OCI-M1 (cell line): ENCODE data around the gene RASSF5.

Source experiments
- DNase-seq: peaks from one replicate; lab custom pipeline; 2025; lab: John Stamatoyannopoulos, UW

Gene RASSF5

DNA sequence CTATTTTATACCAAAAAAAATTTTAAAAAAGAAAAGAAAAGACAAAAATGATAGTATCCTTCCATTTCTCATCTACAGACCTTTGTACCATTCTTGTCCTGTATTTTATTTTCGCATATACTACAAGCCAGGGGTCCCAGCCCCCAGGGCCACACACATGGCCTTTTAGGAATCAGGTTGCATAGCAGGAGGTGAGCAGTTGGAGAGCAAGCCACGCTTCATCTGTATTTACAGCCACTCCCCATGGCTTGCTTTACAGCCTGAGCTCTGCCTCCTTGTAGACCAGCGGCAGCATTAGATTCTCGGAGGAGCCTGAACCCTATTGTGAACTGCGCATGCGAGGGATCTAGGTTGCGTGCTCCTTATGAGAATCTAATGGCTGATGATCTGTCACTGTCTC, 39.8 kb downstream of the RASSF5 start:
- no peak for DNase-seq

DNA sequence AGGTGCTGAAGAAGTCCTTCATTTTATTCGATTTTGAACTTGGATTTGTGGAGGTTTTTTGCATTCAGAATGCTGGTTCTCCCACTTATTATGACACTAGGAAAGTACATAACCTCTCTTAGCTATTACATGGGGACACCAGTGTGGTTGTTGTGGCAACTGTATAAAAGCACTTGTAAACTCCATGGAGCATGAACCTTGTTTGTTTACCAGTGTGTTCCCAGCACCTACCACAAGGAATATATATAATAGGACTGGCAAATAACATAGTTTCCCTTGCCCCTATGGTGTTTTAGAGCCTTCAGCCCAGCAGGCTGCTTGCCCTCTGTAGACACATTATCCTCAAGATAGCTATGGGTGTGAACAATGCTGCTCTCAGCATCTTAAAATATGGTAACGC, 43.1 kb downstream of the RASSF5 start:
- DNase-seq, result no peak

DNA sequence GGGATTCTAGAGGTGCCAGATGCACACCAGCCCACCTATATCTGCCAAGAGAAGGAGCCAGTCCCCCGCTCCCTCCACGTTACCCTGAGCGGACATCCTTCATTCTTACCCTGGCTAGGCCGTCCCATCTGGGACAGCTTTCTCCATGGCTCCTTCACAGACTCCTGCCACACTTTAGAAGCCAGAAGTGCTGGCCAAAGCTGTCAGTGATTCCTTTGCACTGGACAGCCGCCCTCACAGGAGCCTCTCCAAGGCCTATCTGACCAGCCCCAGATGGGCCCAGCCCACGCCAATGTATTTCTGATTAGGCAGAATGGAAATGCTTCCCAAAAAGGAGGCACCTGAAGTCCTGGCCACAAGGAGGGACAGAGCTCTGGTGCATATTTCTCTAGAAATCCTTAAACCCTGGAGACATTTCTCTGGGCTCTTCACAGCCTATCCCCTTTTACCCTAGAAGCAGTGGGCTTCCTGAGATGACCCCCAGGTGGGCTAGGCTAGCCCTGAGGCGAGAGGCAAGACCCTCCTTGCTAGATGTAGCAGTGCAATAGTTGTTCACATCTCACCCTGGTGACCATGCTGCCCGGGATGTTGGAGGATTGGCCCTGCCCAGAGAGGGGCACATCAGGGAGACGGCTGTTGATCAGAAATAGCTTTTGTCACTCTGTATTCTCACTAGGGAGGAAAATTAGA, 44.1 kb downstream of the RASSF5 start:
- peak; percentile 37 for DNase-seq

DNA sequence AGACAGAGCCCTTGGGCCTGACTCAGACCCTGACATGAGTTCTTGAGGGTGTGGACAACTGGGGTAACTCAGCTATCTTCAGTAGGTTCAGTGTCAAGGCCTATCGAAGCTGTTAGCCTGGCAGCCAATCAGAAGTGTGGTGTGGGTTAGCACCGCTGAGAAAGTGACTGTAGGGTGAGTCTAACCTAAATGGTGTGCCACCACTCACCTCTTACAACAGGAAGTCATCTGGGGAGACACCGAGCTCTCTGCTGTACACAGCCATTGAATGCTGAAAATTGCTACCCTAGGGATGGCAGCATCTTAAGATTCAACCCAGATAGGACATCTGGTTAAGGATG, 44.6 kb downstream of the RASSF5 start:
- no peak for DNase-seq

DNA sequence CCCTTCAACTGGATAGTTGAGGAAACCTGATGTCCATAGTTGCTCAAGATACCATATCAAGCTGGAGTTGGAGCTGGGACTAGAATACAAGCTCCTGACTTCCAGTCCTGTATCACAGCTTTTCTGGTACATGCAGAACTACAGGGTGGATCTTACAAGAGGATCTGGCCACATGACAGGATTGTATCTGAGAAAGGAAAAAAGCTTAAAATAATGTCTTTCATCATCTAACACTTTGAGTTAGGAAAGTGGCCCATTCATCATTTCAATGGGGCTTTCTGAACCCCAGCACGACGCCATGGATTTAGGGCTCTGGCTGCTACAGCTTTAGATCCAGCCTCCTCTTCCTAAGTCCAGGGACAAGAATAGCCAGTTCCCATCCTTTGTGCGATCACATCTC, 46.9 kb downstream of the RASSF5 start:
- DNase-seq, result peak; percentile 53

DNA sequence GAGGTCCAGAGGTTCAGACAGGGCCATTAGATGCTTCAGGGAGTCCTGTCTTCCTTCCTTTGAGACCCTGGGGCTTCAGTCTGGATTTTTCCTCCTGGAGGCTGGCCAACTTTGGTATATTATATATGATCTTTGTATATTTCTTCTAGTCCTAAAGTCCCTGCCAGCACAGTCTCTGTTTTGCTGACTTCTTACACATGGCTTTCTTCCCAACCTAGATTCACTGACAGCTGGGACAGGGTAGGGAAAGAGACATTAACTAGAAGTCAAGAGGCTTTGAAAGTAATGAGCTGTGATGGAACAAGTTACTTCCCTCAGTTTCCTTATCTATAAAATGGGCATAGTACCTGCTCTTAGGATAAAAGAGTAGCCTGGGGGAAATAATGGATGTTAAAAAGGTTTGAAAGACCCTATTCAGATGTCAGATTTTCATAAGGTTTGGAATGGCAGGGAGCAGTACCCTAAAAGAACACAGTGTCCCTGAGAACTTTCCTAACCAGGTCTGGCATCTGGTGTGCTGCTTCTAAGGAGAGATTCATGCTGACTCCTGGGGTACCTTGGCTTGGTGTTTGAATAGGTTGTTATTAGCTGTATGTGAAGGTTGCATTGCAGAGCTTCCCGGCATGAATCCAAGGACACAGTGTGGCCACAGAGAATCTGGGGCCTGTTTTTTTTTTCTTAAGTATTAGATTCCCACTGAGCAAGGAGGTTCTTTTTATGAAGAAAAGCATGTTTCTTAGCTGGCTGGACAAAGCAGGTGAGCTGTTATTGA, 47.6 kb downstream of the RASSF5 start:
- DNase-seq, result no peak

DNA sequence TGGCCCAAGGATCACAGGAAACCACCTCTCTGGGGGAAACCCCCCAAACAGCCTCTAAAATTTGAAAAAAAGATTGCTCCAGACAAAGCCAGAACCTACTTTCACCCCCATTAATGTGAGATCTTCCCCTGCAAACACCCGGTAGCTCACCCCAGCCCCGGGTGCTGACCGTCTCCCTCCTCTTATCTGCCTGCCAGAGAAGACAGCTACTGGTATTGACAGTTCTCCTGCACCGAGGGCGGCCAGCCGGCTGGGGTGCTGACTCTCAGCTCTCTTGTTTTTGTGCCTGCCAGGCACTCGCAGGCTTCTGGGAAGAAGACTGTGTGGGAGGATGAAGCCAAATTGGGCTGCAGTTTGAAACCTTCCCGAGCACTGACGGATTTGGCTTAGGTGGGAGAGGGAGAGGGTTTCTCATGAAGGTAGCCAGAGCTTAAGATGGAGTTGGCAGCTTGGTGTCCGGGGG, 48.2 kb downstream of the RASSF5 start:
- DNase-seq, result peak; percentile 86

DNA sequence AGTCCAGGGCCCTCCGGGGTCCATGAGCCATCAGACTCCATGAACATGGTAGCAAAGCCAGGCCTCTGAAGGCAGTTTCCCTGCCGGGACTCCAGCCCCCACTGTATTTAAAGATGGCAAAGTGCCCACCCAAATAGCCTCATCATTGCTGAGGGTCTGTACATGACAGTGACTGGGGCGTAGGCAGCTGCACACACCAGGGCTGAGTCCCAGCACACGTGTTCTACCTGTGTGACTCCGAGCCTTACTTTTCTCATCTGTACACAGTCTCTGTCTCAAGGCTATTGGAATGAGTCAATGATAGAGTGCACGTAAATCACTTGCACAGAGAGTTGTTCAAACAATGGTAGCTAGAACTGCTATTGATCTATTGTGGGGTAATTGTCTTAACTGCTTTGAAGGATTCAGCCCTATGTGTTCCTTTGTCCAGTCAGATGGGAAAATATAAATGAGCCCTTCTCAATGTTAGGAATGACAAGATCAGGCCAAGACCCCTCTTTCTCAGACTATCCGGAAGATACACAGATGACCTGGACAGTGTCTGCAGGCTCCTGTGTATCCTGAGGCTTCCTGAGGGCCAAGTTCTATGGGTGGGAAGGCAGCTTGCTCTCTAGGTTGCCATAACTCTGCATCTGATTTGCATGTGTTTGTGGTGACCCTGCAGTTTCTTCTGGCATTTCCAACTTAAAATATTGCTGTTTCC, 48.9 kb downstream of the RASSF5 start:
- no peak for DNase-seq

DNA sequence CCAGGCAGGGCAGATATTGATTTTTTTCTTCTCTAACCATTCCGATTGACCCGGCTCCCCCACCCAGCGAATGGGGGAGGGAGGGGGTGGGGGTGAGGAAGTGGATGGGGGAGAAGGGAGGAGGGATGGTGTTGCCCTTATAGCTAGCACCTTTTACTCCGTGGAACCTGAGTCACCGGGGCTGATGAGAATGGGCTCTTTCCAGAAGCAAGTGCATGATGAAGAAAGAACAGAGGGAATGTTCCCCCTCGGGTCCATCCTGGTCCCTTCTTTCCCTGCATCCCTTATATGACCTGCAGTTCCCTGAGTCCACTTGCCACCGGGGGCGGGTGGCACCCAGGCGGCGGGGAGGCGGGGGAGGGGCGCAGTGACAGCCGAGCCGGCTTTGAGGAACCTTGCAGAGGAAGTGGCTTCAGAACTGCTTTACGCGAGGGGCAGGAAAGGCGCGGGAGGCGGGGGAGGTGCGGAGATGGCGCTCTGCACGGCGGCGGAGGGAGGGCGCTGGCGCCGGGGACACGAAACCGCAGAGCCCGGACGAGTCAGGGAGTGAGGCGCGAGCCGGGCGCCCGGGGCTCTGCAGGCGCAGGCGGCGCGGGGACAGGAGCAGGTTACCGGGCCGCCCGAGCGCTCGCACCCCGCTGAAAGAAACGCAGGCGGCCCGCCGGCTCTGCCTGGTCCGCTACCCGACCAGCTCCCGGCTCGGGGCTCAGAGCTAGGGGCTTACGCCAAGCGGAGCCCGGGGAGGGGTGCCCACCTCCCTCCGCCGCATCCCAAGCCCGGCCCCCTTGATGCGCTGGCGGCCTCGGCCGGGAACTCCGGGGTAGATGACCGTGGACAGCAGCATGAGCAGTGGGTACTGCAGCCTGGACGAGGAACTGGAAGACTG, 49.7 kb downstream of the RASSF5 start:
- DNase-seq, result peak; percentile 96

DNA sequence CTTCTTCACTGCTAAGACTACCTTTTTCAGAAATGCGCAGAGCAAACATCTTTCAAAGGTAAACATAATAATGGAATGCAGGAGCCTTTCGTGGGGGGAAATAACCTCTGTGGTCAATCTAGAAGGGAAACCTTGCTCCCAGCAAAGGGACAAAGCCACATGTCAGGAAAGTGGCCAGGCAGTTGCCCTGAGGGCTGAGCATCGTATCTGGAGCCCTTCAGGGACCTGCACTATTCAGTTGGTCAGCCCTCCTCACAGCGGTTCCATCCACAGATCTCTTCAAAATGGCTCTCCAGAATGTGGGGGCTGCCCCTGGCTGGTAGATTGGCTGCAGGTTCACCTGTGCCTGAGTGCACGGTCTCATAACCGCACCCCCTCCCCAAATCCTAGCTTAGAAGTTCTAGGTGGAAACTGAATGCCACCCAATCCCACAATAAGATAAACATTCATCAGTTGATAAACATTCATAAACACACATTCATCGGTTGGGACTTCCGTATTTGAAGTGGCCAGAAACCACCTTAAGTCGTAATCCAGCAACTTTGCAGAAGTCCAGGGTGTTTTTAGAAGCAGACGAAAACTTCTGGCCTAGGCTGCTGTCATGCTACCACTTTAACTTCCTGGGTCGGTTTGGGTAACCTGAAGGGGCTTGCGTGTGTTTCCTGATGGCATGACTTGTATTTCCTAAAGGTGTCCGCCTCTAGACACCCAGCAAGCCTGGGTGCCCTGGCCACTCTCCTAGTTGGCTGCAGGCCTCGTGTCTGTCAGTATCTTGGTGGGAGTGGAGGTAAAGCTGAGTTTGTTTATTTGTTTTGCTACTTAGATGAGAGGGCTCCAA, 50.5 kb downstream of the RASSF5 start:
- peak; percentile 78 for DNase-seq

DNA sequence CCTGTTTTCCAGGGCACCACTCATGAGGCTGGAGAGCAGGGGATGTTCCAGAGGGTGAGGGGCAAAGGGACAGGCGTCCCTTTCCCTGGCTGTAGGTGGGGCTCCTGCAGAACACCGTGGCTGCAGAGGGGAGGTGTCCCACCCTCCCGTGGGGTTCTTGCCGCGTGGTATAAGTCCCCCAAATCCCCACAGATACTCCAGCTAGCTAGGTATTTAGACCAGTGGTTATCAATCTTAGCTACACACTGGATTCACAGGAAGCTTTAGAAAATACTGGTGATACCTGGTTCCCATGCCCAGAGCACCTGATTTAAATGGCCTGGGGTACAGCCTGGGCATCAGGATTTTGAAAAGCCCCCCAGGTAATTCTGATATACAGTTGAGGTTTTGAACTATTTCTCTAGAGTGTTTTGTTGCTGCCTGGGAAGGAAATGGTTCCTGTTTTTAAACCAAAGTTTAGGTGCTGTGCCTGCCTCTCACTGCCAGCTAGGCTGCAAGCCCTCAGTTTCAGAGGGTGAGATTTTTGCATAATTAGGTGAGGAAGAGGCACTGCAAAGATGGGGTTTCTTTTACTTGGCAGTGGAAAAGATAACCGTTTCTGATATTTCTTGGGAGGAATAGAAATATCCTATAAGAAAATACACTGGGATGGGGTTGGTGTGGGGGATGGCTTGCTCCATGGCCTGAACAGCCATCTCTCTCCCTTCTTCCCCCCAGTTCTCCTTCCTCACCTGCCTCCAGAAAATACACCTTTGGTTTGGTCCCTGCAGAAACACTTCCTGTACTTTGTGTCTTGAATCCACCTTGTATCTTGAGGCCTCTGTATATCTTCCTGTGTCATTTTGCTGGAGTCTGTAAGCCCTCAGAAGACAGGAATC, 51.7 kb downstream of the RASSF5 start:
- DNase-seq, result peak; percentile 52

DNA sequence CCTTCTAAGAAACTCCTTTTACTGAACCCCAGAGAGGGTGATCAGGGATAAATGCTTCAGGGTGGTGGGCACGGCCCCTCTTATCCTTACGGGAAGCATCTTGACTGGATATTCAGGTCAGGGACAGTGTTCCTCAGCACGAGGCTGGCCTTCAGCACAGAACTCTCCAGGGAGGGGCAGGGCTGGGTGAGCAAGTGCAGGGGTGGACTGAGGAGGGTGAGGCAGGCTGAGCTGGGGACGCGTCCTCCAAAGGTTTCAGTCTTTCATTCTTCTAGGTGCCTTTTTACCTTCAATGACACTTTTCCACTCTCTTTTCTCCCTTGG, 52.3 kb downstream of the RASSF5 start:
- no peak for DNase-seq

DNA sequence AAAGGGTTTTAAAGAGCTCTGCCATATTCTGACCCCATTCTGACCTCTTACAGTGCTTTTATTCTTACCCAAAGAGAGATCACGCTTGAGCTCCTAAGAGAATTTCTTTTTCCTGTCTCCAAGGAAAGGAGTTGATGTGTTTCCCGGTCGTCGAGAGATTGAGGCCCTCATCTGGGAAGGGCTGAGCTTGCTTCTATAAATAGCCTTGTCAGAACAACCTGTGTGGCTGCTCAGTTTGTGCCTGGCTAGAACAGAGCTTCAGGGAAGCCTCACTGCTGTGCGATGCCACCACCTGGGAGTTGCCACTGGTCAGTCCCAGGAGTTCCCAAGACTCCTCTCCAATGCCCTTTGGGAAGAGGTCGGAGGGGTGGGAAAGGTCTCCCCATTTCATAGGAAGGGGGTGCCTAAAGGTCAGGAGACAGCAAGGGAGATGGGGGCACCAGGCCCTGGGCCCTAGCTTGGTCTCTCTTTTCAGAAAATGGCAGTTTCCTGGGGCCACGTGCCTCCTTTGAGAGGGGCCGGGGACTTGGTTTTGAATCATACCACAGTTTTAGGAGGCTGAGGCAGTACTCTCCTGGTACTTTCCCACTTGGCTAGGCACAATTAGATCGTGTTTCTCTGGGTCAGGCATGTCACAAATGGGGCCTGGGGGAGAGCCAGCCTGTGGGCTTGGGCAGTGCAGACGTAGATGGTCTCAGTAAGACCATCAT, 52.8 kb downstream of the RASSF5 start:
- DNase-seq, result no peak

DNA sequence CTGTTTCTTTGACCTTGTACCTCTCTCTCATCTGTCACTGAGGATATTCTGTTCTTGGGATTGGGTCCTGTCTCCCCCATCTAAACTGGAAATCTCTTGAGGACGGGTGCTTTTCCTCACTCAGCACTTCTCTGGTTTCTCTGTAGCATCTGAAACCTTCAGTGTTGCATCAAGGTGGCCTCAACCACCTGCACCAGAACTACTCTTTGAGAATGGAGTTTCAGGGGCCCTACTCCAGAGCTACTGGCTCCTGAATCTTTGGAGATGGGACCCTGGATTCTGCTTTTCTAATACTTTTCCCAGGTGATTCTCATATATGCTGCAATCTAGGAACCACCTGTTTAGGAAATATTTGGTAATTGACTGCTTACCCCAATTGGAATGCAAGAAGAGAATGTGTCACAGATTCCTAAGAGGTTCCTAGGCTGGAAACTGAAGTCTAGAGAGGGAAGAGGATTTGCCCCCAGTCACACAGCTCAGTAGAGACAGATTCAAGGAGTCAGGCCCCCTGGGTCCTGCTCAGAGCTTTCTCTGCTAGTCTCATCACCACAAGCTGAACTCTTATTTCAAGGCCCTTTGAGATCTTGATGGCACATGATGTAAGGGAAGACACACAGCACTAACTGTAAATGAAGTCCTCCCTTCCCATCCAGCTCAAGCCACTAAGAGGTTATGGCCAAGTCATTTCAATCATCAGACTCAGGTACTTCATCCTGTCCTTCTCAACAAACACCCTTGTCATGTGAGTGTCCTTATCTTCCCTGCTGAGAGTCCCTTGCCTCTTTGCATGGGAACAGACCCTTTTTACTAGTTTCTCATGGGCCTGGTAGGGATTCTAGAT, 56.3 kb downstream of the RASSF5 start:
- no peak for DNase-seq

DNA sequence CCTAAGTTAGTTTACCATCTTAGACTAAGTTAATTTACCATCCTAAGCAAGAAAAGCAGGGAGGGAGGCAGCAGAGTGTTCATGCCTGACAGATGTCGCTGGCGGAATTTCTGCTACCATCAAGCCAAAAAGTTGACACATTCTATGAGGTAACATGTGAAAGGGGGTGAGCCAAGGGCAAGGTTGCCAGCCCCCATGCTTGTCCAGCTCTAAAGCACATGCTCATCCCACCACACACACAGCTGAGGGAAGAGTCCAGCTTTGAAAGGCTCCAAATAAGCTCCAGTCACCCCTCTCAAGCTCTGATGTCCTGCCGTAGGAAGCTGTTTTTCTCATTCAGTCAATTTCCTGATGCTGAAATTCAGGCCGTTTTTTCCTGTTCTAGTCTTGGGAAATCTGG, 58.7 kb downstream of the RASSF5 start:
- no peak for DNase-seq

DNA sequence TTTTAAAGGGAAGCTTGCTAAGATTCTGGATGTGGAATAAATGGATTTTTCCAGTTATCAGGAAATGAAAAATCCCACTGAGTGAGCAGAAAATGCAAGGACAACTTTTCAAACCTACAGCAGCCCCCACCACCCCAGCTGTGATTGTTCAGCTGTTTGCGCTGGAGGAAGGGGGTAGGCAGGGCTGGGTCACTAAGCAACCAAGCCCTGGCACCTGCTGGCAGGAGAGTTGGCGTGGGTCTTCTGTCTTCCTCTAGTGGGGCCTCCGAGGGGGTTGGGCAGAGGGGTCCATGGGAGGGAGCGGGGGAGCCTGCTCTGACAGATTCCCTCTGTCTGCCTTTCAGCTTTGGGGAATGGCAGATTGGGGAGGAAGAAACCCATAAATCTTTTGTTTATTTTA, 59.7 kb downstream of the RASSF5 start:
- no peak for DNase-seq

DNA sequence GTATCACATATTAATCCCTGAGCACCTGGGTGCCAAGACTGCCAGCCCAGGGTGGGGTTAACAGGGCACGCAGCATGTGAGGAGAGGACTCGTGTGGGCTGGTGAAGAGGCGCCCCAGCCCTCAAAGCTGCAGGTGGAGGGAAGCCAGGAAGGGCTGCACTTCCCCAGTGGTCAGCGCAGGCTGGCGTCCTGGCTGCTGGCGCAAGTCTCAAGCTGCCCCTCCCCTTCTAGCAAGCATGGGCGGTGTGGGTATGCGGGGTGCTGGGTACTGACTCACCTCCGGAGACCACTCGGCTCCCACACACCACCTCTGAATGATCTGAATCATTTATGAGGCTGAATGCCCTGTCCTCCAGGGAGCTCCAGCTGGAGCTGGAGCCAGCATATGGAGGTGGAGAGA, 60.9 kb downstream of the RASSF5 start:
- DNase-seq, result no peak

DNA sequence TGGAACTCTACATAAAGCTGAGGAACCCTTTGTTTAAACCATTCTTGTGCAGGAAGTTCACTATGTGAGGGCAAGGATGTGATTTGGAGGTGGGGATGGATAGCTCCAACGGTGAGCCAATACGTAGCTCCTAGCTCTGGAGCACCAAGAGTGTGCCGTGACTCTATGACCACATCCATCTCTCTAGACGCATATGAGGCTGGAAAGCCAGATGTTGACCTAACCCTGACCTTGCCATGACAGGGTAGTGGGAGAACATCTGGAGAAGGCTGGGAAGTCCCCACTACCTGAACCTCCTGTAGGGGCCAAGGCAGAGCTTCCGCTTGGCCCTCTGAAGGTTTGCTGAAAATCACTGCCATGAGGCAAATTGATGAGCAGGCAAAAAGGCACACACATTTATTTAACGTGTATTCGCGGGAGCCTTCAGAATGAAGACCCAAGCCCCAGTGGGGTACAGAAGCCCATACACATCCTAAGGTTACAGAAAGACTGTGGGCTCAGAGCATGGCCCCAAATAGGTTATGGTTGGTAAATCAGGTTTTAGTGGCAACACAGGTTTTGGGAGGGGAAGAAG, 61.5 kb downstream of the RASSF5 start:
- no peak for DNase-seq
